NT2/D1 (cell line): ENCODE measurements around the gene WDR70.

Experiments
- SUZ12 ChIP-seq: IDR thresholded peaks from 2 replicates; pipeline ENCODE4 v1.6.1; 2011; ENCODE audit not compliant: insufficient read length, insufficient read depth; ENCODE audit errors: extremely low read depth
- YY1 ChIP-seq: IDR thresholded peaks from 2 replicates; pipeline ENCODE4 v1.6.1; 2011; ENCODE audit not compliant: insufficient read length, insufficient read depth
- ZNF274 ChIP-seq: IDR thresholded peaks from 2 replicates; pipeline ENCODE4 v1.6.1; 2011; ENCODE audit warnings: mild to moderate bottlenecking, low read depth, low read length

- no peak for TF ChIP-seq YY1
- TF ChIP-seq ZNF274 = no peak
- no peak for TF ChIP-seq SUZ12
Measured at GRCh38 chr5:37771203-37771611, 392.1 kb downstream of the WDR70 start.
